Keratinocyte (primary cell): ENCODE data around the gene IGFALS.

Experiments
- EZH2 ChIP-seq: IDR thresholded peaks from one replicate; pipeline ENCODE4 v1.6.1; 2012; ENCODE audit warnings: inconsistent platforms, mild to moderate bottlenecking, low read length, moderate library complexity
- TF ChIP-seq, protein P1 (sequence below), 3 experiments: IDR thresholded peaks in 1 of 3; conservative IDR thresholded peaks in 1 of 3; optimal IDR thresholded peaks in 1 of 3; 2 replicates in 2 of 3; 3 replicates in 1 of 3; pipeline versions ENCODE3 to v1.5.1; 2011; ENCODE audit warnings: low read length in 3 of 3, mild to moderate bottlenecking in 3 of 3, moderate library complexity in 2 of 3, control low read depth in 1 of 3, inconsistent platforms in 1 of 3; ENCODE audit not compliant: insufficient read depth in 2 of 3; ENCODE audit errors: extremely low read depth in 1 of 3

DNA sequence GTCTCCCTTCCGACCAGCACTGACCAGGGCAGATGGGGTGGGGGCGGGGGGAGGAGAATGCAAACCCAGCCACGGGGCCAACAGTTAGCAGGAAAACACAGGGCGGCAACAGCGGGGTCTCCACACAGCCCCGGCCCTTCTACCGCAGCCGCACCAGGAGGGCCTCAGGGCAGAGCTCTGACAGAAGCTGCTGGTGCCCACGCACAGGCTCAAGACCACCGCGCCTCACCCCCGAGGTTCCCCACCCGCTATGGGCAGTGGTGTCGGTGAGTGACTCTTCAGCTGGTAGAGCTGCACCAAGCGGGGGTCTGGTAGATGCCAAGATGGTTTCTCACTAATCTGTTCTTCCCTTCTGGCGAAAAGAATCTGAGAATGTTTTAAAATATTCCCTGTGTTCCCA lies 17.0 kb upstream of the IGFALS start:
- TF ChIP-seq, protein P1, sequence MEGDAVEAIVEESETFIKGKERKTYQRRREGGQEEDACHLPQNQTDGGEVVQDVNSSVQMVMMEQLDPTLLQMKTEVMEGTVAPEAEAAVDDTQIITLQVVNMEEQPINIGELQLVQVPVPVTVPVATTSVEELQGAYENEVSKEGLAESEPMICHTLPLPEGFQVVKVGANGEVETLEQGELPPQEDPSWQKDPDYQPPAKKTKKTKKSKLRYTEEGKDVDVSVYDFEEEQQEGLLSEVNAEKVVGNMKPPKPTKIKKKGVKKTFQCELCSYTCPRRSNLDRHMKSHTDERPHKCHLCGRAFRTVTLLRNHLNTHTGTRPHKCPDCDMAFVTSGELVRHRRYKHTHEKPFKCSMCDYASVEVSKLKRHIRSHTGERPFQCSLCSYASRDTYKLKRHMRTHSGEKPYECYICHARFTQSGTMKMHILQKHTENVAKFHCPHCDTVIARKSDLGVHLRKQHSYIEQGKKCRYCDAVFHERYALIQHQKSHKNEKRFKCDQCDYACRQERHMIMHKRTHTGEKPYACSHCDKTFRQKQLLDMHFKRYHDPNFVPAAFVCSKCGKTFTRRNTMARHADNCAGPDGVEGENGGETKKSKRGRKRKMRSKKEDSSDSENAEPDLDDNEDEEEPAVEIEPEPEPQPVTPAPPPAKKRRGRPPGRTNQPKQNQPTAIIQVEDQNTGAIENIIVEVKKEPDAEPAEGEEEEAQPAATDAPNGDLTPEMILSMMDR (optimal IDR thresholded peaks at IDR 0.05 in 1 of 3, IDR thresholded peaks at IDR 0.05 in 1 of 3, conservative IDR thresholded peaks at IDR 0.05 in 1 of 3; ENCODE audit: extremely low read depth in 1 of 3, insufficient read depth in 2 of 3, low read length in 3 of 3), result no peak
- TF ChIP-seq EZH2, result no peak
